HG02973 (cell line): ENCODE results near the gene CCDC50.

ENCODE experiments used
- ATAC-seq: cut with Tn5 transposase; IDR thresholded peaks from one replicate; pipeline ENCODE4 v1.9.1; 2021; ENCODE audit warnings: moderate library complexity; ENCODE audit not compliant: unreplicated experiment

CCDC50 gene

GRCh38 chr3:191345334-191345733, 16.1 kb downstream of the CCDC50 start:
- no peak for ATAC-seq

GRCh38 chr3:191347228-191347627, 18.0 kb downstream of the CCDC50 start:
- ATAC-seq: no peak

GRCh38 chr3:191348098-191348497, 18.9 kb downstream of the CCDC50 start:
- ATAC-seq: no peak

DNA sequence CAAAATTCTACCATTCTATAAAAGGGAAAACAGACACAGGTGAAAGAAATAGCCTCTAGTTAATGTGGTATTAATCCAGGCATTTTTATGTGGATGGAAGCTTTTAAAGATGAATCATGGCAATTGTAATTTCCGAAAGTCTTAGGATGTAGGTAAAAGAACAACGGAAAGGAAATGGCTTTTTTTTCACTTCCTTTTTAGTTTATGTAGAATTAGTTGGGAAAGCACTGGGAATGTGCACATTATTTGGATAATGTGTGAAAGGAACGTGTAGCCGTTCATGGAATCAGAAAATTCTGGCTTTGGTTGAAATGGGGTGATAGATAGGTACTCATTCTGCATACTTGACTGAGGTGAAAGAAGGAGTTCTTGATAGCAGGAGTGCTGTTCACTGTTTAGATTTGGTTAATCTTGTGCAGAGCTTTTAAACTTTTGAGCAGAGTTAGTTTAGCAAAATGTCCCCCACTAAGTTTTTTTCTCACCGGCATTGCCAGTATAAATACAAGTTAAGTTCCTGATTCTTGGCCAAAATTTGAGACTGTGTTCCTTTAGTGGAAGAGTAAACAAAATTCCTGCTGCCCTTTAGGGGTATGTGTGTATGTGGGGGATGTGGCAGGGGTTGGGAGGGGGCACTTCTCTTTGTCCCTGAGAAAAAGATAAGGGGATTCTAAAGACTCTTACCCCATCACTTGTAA, 21.3 kb downstream of the CCDC50 start:
- ATAC-seq: no peak

- no peak for ATAC-seq
These were observed 22.8 kb downstream of the CCDC50 start for GRCh38 chr3:191352014-191352413.

DNA sequence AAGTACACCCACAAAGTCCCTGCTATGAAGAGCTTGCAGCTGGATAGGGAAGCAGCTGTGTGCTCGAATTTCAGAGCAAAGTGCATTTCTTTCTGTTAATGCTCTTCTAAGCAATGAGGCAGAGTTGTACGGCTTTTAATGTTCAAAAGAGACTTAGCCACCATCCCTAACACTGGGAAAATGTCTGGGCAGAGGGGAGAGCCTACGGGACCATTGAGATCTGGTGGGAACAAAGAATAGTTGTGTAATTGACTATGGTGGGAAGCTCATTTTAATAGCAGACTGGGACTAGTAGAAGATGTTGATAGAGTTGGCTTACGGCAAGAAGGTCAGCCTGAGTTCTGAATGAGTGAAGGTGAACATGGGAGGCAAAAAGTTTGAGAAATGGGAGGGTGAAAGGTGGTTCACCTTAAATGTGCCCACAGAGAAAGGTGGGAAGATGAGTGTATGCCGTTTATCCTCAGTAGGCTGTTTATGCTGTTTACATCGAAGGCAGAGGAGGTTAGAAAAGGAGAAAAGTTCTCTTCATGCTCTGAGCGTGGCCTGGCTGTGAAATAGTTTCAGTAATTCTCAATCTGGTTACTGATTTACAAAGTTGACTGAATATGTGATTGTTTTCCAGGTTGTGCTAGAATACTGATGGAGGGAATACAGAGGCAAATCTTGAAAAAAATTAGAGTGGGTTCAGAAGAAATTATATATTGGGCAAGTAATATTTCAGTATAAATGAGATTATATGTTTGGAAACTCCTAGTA, 24.0 kb downstream of the CCDC50 start:
- no peak for ATAC-seq

DNA sequence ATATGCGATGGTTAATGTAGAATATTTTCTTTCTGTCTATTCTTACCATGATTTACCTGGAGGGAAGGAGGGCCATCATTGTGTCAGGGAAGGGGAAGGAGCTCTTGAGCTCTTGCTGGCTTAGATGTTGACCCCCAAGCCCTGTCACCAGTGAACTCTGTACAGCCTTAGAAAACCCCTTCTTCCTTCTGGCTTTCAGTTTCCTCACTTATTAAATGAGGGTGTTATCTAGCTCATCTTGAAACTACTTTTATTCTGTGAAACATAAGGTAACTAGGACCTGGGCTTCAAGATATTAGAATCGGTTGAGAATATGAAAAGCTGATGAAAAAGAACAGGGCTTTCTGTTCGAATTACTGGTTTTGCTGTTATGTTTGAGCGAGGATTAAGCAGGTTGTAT, 26.2 kb downstream of the CCDC50 start:
- ATAC-seq: peak; percentile 94

DNA sequence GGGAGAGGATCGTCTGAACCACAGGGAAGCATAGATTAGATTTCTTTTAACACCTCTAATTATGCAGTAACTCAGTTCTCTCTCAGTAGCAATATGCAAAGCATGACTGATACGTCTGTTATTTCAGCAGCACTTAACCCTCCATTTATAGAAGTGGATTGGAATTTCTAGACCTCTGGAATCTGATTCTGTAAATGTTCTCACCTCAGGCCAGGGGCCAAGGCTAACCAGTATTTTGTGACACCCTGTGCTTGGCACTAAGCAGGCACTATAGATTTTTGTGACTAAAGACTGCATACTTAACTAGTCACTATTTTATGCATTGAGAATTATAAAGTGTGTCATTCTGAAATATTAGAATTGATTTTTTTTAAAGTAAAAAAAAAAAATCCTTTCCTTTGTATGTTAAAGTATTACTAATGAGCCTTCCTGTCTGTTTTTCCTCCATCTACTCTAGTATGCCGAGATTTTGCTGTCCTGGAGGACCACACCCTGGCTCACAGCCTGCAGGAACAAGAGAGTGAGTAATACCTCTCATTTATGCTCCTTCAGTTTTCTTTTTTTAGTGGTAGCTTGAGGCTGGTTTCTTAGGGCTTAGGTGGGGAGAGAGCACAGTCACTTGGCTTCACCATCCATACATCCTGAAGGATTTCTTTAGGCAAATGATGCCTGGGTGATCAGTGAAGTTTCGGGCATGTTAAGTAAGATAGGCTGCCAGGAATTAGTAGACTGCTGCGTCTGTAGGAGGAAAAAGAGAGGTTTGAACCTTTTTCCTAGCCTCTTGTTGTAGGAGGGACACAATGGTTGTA, 27.6 kb downstream of the CCDC50 start:
- no peak for ATAC-seq

DNA sequence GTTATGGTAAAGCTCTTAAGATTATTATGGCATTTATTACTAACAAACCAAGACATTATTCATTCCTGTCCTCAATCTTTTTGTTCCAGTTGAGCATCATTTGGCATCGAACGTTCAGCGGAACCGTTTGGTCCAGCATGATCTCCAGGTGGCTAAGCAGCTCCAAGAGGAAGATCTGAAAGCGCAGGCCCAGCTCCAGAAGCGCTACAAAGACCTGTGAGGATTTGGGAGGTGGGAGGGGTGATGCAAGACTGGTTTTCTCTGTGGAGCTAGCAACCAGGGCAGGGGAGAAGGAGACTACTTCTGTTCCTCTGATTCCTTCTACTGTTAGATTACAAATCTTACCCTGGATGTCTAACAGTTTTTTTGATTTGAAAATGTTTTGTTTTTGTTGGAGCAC, 28.7 kb downstream of the CCDC50 start:
- ATAC-seq: no peak

DNA sequence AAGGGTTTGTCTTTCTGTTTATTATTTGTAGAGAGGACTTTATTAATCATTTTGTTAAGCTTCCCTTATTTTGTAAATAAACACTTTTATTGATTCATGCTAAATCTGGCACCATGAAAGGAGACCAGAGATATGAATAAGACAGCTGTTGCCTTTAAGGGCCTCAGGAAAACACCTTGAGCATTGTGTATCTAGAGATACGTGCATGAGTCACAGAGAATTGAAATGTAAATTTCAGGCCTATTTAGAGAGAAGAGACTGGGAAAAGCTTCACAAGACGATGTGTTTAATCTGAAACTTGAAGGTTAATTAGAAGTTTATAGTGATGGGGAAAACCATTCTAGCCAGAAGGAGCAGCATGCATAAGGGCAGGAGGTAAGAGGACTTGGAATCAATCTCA, 29.7 kb downstream of the CCDC50 start:
- ATAC-seq: no peak

DNA sequence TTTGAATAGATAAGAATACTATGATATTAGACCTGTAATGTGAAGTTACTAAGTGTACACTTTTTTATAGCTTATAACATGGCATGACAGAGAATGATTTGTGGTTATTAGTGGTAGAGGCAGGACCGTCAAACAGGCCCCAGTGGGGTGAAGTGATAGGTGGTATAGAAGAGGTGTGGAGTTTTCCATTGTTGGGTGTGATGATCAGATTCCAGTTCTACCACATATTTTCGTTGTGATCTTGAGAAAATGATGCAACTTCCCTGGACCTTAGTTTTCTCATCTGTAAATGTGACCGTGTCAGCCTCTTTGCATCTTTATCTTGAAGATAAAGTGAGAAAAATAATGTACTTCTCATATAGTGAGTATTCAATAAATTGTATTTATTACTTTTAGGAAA, 31.4 kb downstream of the CCDC50 start:
- no peak for ATAC-seq

DNA sequence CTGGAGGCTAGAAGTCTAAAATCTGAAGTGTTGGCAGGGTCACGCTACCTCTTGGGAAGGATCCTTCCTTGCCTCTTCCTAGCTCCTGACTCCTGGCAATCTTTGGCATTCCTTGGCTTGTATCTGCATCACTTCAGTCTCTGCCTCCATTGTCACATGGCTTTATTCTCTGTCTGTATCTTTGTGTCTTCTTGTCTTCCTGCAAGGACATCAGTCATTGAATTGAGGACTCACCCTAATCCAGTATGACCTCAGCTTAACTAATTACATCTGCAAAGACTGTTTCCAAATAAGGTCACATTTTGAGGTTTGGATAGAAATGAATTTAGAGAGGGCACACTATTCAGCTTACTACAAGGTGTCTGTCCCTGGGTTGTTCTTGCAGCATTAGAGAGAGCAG, 32.3 kb downstream of the CCDC50 start:
- ATAC-seq: no peak

DNA sequence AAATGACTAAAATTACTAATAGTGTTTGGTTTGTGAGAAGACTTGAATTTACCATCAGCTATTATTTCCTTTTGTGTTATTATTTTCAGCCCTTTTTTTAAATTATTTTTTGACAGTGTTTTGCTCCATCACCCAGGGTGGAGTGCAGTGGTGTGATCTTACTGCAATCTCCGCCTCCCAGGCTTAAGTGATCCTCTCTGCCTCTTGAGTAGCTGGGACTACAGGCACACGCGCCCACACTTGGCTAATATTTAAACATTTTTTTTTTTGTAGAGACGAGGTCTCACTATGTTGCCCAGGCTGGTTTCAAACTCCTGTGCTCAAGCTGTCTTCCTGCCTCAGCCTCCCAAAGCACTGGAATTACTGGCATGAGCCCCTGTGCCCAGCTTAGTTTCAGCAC, 32.8 kb downstream of the CCDC50 start:
- no peak for ATAC-seq

DNA sequence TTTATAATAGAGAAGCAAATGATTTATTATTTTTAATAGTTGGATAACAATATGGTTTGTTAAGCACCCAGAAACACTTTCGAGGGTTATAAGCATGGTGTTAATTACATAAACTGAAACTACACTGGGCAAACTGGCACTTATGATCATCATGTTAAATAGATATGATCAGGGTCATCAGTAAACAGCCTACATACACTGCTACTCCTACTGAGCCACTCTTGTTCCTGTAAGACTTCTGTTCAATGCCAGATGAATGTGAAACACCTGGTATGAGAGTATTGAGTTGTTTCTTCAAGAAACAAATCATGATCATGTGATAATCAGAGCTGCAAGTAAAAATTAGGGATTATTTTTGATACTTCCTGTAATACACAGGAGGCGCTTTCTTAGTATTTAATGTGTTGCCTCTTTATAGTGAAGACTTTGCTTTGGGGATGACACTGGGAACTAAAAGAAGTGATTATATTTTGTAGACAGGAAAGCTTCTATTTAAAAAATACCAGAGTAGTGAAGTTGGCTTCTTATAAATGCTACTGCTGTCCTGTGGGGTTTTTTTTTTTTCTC, 33.4 kb downstream of the CCDC50 start:
- no peak for ATAC-seq

DNA sequence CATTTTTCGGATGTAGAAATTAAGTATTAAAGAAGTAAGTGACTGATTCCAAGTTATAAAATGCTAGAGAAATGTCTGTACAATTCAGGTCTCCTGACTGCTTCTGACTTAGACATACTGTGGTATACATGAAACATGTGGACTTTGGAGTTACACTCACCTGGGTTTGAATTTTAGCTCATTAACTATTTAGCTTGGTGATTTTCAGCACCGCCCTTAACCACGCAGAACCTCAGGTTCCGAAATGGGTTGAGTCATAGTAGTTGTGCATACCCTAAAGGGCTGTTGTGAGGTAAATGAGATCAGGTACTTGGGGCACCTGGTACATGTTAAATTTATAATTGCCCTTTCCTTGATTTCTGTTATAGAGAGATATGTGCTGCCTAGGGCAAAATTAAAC, 34.0 kb downstream of the CCDC50 start:
- ATAC-seq: no peak

GRCh38 chr3:191366675-191367074, 37.5 kb downstream of the CCDC50 start:
- no peak for ATAC-seq

- ATAC-seq: no peak
These were observed 39.8 kb downstream of the CCDC50 start for GRCh38 chr3:191368755-191369615.

GRCh38 chr3:191369616-191370010, 40.4 kb downstream of the CCDC50 start:
- ATAC-seq: no peak

DNA sequence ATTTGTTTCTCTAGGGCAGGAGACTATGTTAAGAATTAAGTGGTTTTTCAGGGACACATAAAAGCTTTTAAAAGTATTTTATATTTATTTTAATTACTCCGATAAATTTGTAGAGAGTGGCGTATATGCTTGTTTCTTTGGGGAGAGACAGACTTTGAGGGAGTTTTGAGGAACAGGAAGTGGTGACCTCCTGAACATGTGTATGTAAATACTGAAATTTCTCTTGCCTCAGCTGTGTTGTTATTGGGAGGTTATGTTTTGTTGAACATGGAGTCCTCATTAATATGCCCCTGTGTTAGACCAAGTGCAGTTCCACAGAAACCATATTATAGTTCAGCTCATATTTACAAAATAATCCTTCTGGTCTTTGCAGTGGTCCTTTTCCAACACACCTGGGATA, 42.9 kb downstream of the CCDC50 start:
- ATAC-seq: no peak

DNA sequence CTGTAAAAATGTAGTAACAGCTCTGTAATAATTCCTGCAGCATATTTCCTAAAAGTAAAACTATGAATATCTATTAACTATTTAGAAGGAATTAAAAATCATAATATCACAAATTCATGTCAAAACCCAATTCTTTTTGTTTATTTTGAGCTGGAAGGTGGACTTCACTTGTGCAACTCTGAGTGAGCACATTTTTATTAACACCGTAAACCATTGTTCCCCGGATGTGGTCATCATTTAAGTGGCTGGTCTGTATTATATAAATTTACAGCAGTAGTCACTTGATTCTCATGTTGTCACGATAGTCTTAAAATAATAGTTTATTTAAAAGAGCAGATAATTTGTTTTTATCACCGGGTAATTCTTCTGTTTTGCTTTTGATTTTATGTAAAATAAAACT, 44.1 kb downstream of the CCDC50 start:
- ATAC-seq: no peak
